Activated CD8-positive, alpha-beta memory T cell treated with anti-CD3 and anti-CD28 coated beads for 48 hours (primary cell): ENCODE measurements around the gene LRWD1.

Experiments
- DNase-seq, 3 experiments: peaks; one replicate each; pipeline ENCODE4 v3.0.0-alpha.2; 2020; ENCODE audit warnings: low read depth in 2 of 3, low spot score in 2 of 3

The LRWD1 gene

DNA sequence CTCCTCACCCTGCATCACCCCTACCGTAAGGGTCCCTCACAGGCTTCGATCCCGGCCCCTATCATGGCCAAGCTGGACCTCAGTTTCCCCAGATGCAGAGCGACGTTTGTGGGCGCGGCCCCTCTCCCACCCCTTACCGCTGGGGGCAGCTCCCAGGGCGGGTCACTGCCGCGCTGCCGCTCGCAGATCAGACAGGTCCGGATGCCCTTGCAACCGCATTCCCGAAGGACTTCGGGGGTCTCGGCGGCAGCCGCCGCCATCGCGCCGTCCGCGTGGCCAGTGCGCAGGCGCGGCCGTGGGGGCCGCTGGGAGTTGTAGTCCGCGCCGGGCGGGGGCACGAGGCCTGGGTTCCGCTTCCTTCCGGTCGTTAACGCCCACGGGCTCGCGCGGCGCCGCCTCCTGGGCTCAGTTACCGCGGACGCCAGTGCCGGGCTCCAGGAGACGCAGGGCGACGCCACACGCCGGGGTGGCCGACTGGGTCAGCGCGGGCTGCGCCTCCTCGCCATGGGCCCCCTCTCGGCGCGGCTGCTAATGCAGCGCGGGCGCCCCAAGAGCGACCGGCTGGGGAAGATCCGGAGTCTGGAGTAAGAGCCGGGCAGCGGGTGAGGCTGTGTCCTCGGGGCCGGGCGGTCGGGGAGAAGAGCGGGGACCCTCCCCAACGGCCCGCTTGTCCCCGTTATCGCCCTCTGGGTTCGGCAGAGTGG, at the start of gene LRWD1, which contains the start of gene ALKBH4:
Gene LRWD1 (plus strand): TSS at position 408 of the 704 bp plus-strand sequence. CDS start 97 bp downstream, at position 505.
Gene ALKBH4 (minus strand): TSS at position 287 of the 704 bp plus-strand sequence. CDS start 27 bp downstream, at position 260.
- peak; percentile 91 to 96 (median 95) for DNase-seq

GRCh38 chr7:102415685-102416225, 49.0 kb upstream of the LRWD1 start:
- DNase-seq: peak in 1 of 3 experiments; percentile 46

GRCh38 chr7:102416406-102416805, 48.4 kb upstream of the LRWD1 start:
- DNase-seq: no peak

- no peak for DNase-seq
Measured at GRCh38 chr7:102417105-102417504, 47.7 kb upstream of the LRWD1 start.

GRCh38 chr7:102418592-102418991, 46.2 kb upstream of the LRWD1 start:
- no peak for DNase-seq

DNA sequence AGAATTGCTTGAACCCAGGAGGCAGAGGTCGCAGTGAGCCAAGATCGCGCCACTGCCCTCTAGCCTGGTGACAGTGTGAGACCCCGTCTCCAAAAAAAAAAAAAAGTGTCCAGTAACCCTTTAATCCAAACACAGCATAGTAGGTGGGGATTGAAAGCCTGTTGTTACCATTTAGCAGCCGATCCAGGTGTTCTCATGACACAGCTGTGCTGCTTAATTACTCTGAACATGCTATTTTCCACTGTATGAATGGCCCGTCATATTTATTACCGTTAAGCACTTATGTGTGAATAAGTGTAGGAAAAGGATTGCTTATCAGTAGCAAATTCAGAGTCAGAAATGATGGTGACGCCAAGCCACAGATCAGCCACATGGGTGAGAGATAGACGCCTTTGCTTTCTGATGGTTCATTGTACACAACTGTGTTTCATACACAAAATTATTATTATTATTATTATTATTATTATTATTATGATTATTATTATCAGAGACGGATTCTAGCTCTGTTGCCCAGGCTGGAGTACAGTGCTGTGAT, 43.0 kb upstream of the LRWD1 start:
- no peak for DNase-seq

GRCh38 chr7:102424129-102424551, 40.6 kb upstream of the LRWD1 start:
- no peak for DNase-seq

- no peak for DNase-seq
Measured at GRCh38 chr7:102424787-102425218, 40.0 kb upstream of the LRWD1 start.

GRCh38 chr7:102425639-102426267, 39.0 kb upstream of the LRWD1 start:
- peak; percentile 56 to 70 (median 65) for DNase-seq

GRCh38 chr7:102426268-102427018, 38.3 kb upstream of the LRWD1 start:
- DNase-seq: peak in 1 of 3 experiments; percentile 60

DNA sequence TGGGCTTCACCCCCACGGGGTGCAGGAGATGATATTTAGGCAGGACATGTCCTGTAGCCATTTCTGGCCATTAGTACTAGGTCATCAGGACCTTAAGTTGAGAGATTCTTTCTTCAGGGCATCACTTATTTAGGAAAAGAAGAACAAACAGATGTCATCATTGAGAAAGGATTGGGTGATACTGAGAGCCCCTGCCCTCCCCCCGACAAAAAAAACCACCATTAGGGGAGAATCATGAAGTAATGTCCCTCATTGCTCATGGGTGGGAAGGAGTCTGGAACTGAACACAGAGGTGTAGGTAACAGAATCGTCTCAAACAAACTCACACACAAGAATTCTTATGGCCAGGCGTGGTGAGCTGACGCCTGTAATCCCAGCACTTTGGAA, 37.8 kb upstream of the LRWD1 start:
- no peak for DNase-seq

DNA sequence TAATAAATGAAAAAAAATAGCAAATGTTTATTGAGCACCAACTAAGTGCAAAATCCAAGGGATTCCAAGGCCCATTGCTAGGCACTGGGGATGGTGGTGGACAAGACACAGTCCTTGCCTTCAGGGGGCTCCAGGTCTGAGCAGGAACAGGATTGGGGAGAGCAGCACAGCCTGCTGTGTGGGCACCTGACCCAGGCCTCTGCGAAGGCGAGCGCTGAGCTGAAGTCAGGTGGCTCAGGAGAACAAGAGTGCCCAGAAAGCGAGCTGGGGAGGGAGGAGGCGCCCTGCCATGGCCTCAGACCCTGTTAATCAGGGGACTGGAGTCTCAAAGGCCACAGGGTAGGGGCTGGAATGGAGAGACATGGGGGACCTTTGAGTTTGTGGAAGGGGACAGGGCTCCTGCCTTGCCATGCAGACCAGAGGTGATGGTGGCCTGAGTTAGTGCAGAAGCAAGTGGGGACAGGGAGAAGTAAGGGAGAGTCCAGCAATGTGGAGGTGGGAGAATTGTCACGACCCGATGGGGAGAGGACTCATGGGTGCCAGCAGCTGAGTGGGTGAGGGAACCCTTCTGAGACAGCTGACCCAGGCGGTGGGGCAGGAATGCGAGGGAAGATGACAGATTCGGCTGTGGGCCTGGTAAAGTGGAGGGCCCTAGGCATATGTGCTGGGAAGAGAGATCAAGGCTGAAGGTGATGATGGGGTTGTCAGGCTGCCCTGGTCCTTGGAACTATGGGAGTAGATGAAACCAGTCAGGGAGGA, 35.5 kb upstream of the LRWD1 start:
- DNase-seq: no peak

- DNase-seq: no peak
Measured at GRCh38 chr7:102431617-102432298, 33.0 kb upstream of the LRWD1 start.

GRCh38 chr7:102432442-102433218, 32.2 kb upstream of the LRWD1 start:
- no peak for DNase-seq

GRCh38 chr7:102433219-102434038, 31.4 kb upstream of the LRWD1 start, which contains the start of gene ORAI2:
TSS of gene ORAI2 (plus strand) at chr7:102433575. CDS start at chr7:102438957, 5,382 bp downstream.
- DNase-seq: peak in 2 of 3 experiments; percentile 68 to 80

DNA sequence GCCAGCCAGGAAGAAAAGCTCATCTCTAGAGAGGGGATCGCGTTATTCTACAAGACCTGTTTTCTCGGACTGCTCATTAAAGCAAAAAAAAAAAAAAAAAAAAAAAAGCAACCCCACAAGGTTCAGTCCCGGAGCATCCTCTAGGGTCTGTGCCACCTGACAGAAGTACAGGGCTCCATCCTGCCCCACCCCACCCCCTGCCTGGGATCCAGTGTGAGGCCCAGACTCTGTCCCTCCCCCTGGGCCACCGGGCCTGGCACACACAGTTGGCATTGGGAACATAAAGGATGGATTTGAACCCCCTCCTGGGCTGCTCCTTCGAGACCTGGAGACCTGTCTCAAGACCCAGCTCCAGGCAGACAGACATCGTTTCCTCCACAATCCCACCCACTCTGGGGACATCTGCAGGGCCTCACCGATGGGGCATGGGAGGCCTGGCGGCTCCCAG, 30.7 kb upstream of the LRWD1 start:
- DNase-seq: no peak

DNA sequence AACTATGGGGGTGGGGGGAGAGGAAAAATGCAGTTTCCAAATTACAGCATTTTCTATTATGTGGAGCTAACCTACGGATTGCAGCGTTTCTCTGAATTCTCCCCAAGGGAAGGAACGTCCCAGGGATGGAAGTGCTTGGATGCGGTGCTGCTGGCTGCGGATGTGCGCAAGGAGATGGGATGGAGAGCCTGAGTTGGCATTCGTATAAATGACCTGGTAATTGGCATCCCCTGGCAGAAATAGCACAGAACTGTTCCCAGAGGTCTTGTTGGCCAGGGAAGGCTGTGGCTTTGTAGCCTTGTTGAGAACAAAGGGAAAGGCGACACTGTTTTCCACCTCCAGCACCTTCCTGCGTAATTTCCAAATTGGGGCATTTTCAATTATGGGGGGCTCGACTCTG, 28.7 kb upstream of the LRWD1 start:
- no peak for DNase-seq
